ENCODE results near the gene PEG3. TPM values are rescaled to one million over a fixed set of nuclear protein-coding genes. Genes with fewer than 3 reads are reported as not detected.

Gene PEG3
- total and polyA plus RNA-seq, 7 experiments from 2014 or later = 0.15 TPM; not detected in 6

DNA sequence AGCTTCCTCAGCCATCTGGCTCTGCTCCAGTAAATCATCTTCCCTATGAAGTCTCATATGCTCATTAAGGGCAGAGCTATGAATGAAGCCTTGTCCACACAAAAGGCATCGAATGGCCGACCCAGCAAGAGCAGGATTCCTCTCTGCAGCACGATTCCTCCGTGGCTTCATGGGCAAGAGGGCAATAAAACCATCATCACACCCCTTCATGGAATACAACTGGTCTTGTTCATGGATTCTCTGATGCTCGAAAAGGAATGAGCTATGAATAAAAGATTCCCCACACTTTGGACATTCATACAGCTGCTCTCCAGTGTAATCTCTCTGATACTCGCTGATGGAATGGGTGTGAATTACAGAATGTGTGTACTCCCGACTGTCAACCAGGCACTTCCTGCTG, 25.9 kb downstream of the PEG3 start:
- no peak overlapping the region for H3K4me3 ChIP-seq (ENCODE audit: low read length)
- H3K4me3 Mint-ChIP-seq = no peak overlapping the region
- H3K27me3 Mint-ChIP-seq = no peaks in the 10 kb centered on the region
- no peak overlapping the region for H3K27ac ChIP-seq (ENCODE audit: low read depth, low read length)
- peaks cover 25 to 78% (median 54%) of the 10 kb centered on the region in 11 donors for H3K9me3 Mint-ChIP-seq
- H3K9me3 ChIP-seq (ENCODE audit: control insufficient read depth in 2 of 3, low read length in 3 of 3) = peaks cover 0 to 43% (median 0%) of the 10 kb centered on the region in 3 experiments
- no peak overlapping the region for H3K27ac Mint-ChIP-seq
- no peaks in the 10 kb centered on the region for H3K4me1 ChIP-seq (ENCODE audit: control insufficient read depth in 2 of 2, insufficient read depth in 2 of 2, low read length in 2 of 2)
- H3K36me3 Mint-ChIP-seq = peaks cover 0 to 24% (median 0%) of the 10 kb centered on the region in 5 donors
- no peak for ATAC-seq
- ChIA-PET POLR2A (no interaction called here), CTCF (no interaction called here)
- intact Hi-C loops (cut with micrococcal nuclease) = no loop called here
- no peaks in the 10 kb centered on the region for H3K36me3 ChIP-seq (ENCODE audit: control insufficient read depth in 2 of 3, insufficient read depth in 3 of 3, low read length in 3 of 3)
- no peaks in the 10 kb centered on the region for H3K27me3 ChIP-seq (ENCODE audit: control insufficient read depth in 2 of 2, insufficient read depth in 2 of 2, low read length in 2 of 2)
- no peak for DNase-seq
- H3K4me1 Mint-ChIP-seq = no peaks in the 10 kb centered on the region

DNA sequence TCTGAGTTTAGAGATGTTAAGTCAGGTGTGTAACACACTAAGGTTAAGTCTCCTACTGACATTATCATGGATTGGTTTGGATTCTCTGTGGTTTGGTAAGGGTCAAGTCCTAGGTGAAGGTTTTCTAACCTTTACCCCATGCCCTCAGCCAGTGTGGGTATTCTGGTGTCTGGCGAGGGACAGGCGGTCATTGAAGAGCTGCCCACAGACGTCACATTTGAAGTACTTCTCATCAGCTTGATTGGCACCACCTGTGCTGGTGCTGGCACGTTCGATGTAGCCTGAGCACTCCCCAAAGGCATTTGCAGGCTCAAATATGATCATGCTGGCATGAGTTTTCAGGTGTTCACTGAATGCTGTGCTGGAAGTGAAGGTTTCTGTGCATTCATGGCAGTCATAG, 27.0 kb downstream of the PEG3 start:
- Mint-ChIP-seq H3K27me3 (no peaks in the 10 kb centered on the region), H3K4me3 (no peak overlapping the region), H3K4me1 (no peaks in the 10 kb centered on the region), H3K27ac (no peak overlapping the region), H3K36me3 (peaks cover 0 to 24% (median 0%) of the 10 kb centered on the region in 5 donors), H3K9me3 (peaks cover 24 to 78% (median 53%) of the 10 kb centered on the region in 11 donors)
- no peak overlapping the region for H3K27ac ChIP-seq (ENCODE audit: low read depth, low read length)
- no peak for DNase-seq
- H3K4me1 ChIP-seq (ENCODE audit: control insufficient read depth in 2 of 2, insufficient read depth in 2 of 2, low read length in 2 of 2) = no peaks in the 10 kb centered on the region
- ATAC-seq = no peak
- intact Hi-C loops (cut with micrococcal nuclease) = no loop called here
- CTCF ChIA-PET = no interaction called here
- POLR2A ChIA-PET = no interaction called here
- H3K4me3 ChIP-seq (ENCODE audit: low read length) = no peak overlapping the region
- no peaks in the 10 kb centered on the region for H3K27me3 ChIP-seq (ENCODE audit: control insufficient read depth in 2 of 2, insufficient read depth in 2 of 2, low read length in 2 of 2)
- peaks cover 0 to 43% (median 0%) of the 10 kb centered on the region in 3 experiments for H3K9me3 ChIP-seq (ENCODE audit: control insufficient read depth in 2 of 3, low read length in 3 of 3)
- no peaks in the 10 kb centered on the region for H3K36me3 ChIP-seq (ENCODE audit: control insufficient read depth in 2 of 3, insufficient read depth in 3 of 3, low read length in 3 of 3)

DNA sequence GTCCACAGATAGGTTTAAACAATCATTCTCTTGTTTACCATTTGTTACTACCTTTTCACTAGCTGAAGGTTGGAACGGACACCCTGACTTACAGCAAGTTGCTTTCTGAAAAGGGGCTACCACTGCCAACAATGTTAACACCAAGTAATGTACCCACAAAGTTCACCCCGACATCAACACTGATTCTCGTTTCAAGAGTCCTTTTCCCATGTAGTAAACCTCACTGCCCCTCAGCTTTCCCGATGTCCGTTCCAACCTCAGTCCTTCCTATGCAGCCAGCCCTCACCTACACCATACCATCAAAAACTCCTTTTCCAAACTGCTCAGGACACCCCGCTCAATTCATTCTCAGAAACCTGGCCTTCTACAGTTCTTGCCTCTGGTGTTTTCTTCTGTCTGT, 29.0 kb downstream of the PEG3 start:
- Mint-ChIP-seq H3K4me3 (no peak overlapping the region), H3K36me3 (peaks cover 0 to 21% (median 0%) of the 10 kb centered on the region in 5 donors), H3K27me3 (no peaks in the 10 kb centered on the region), H3K9me3 (peaks cover 28 to 78% (median 44%) of the 10 kb centered on the region in 11 donors), H3K4me1 (no peaks in the 10 kb centered on the region), H3K27ac (no peak overlapping the region)
- CTCF ChIA-PET = no interaction called here
- H3K27me3 ChIP-seq (ENCODE audit: control insufficient read depth in 2 of 2, insufficient read depth in 2 of 2, low read length in 2 of 2) = no peaks in the 10 kb centered on the region
- intact Hi-C loops (cut with micrococcal nuclease) = no loop called here
- no peak for DNase-seq
- no peak overlapping the region for H3K4me3 ChIP-seq (ENCODE audit: low read length)
- no peak overlapping the region for H3K27ac ChIP-seq (ENCODE audit: low read depth, low read length)
- H3K9me3 ChIP-seq (ENCODE audit: control insufficient read depth in 2 of 3, low read length in 3 of 3) = peaks cover 0 to 33% (median 2%) of the 10 kb centered on the region in 3 experiments
- H3K36me3 ChIP-seq (ENCODE audit: control insufficient read depth in 2 of 3, insufficient read depth in 3 of 3, low read length in 3 of 3) = no peaks in the 10 kb centered on the region
- no peaks in the 10 kb centered on the region for H3K4me1 ChIP-seq (ENCODE audit: control insufficient read depth in 2 of 2, insufficient read depth in 2 of 2, low read length in 2 of 2)
- no peak for ATAC-seq
- POLR2A ChIA-PET = no interaction called here

DNA sequence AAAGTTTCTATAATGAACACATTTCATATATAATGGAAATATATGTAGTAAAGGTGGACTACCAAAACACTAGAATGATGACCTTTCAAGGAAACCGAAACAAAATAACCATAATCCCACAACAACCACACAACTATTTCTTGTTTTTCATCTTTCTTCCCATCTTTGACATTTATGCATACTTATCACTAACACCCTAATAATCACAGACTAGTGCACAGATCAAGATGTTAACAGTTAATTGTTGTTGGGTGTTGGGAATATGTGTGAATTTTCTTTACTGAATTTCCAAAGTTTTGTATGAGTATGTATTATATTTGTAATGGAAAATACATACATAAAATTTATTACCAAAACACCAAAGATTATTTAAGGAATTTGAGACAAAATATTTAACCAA, 30.3 kb downstream of the PEG3 start:
- no peak overlapping the region for H3K4me3 ChIP-seq (ENCODE audit: low read length)
- DNase-seq = no peak
- peaks cover 30 to 78% (median 42%) of the 10 kb centered on the region in 11 donors for H3K9me3 Mint-ChIP-seq
- no peak overlapping the region for H3K27ac Mint-ChIP-seq
- no peaks in the 10 kb centered on the region for H3K4me1 Mint-ChIP-seq
- H3K9me3 ChIP-seq (ENCODE audit: control insufficient read depth in 2 of 3, low read length in 3 of 3) = peaks cover 0 to 28% (median 6%) of the 10 kb centered on the region in 3 experiments
- no peak for ATAC-seq
- intact Hi-C loops (cut with micrococcal nuclease) = no loop called here
- H3K36me3 Mint-ChIP-seq = peaks cover 0 to 22% (median 0%) of the 10 kb centered on the region in 5 donors
- H3K36me3 ChIP-seq (ENCODE audit: control insufficient read depth in 2 of 3, insufficient read depth in 3 of 3, low read length in 3 of 3) = no peaks in the 10 kb centered on the region
- H3K27me3 Mint-ChIP-seq = no peaks in the 10 kb centered on the region
- ChIA-PET POLR2A (no interaction called here), CTCF (no interaction called here)
- H3K4me3 Mint-ChIP-seq = no peak overlapping the region
- no peak overlapping the region for H3K27ac ChIP-seq (ENCODE audit: low read depth, low read length)
- H3K27me3 ChIP-seq (ENCODE audit: control insufficient read depth in 2 of 2, insufficient read depth in 2 of 2, low read length in 2 of 2) = no peaks in the 10 kb centered on the region
- no peaks in the 10 kb centered on the region for H3K4me1 ChIP-seq (ENCODE audit: control insufficient read depth in 2 of 2, insufficient read depth in 2 of 2, low read length in 2 of 2)

DNA sequence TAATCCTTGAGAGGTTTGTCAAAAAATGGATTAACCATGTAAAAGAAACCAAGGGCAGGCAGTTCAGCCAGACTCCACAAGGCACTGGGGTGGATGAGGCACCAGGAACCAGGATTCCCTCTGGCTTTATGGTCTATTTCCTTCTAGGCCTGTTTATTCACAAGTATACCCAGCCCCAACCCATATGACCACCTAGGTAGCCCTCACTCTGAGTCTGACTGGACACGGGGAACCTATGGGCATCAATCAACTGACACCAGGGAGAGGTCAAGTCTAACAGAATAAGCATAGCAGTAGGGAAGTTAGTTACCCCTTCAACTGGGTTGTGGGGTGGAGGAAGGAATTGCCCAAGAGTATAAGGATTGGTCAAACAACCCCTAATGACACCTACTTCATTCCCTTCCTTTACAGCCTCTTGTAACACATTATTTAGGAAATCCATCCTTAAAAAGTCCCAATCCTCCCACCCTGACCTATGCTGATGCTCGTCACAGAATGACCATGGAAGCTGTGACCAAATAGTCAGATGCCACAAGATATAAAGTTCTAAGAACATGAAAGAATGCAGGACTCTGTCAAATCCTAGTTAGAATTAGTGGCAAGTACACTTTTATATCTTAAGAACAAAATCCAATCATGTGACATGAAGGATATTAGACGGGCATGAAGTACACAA, 31.7 kb downstream of the PEG3 start:
- Histone ChIP-seq H3K27ac (ENCODE audit: low read depth, low read length) (no peak overlapping the region), H3K27me3 (ENCODE audit: control insufficient read depth in 2 of 2, insufficient read depth in 2 of 2, low read length in 2 of 2) (no peaks in the 10 kb centered on the region), H3K4me1 (ENCODE audit: control insufficient read depth in 2 of 2, insufficient read depth in 2 of 2, low read length in 2 of 2) (no peaks in the 10 kb centered on the region), H3K36me3 (ENCODE audit: control insufficient read depth in 2 of 3, insufficient read depth in 3 of 3, low read length in 3 of 3) (no peaks in the 10 kb centered on the region), H3K9me3 (ENCODE audit: control insufficient read depth in 2 of 3, low read length in 3 of 3) (peaks cover 0 to 31% (median 6%) of the 10 kb centered on the region in 3 experiments), H3K4me3 (ENCODE audit: low read length) (no peak overlapping the region)
- intact Hi-C loops (cut with micrococcal nuclease) = no loop called here
- CTCF ChIA-PET = no interaction called here
- no peaks in the 10 kb centered on the region for H3K27me3 Mint-ChIP-seq
- H3K4me3 Mint-ChIP-seq = no peak overlapping the region
- no peak overlapping the region for H3K27ac Mint-ChIP-seq
- peaks cover 0 to 24% (median 0%) of the 10 kb centered on the region in 5 donors for H3K36me3 Mint-ChIP-seq
- no peak for ATAC-seq
- H3K9me3 Mint-ChIP-seq = peaks cover 27 to 83% (median 41%) of the 10 kb centered on the region in 11 donors
- POLR2A ChIA-PET = no interaction called here
- no peaks in the 10 kb centered on the region for H3K4me1 Mint-ChIP-seq
- no peak for DNase-seq

DNA sequence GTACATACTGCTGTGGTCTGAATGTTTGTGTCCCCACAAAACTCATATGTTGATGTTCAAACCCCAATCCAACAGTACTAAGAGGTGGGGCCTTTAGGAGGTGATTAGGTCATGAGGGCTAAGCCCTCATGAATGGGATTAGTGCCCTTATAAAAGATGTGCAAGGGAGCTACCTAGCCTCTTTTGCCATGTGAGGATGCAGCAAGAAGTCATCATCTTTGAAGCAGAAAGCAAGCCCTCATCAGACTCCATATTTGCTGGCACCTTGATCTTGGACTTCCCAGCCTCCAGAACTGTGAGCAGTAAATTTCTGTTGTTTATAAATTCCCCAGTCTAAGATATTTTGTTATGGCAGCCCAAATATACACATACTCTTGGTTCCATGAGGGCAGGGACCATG, 33.9 kb downstream of the PEG3 start:
- ChIA-PET CTCF (interaction anchor here (0.7 kb wide), 1 partner anchor 16 kb away, joined by 4 read pairs; no protein-coding TSS in a partner anchor), POLR2A (no interaction called here)
- Mint-ChIP-seq H3K4me1 (no peaks in the 10 kb centered on the region), H3K36me3 (peaks cover 0 to 26% (median 3%) of the 10 kb centered on the region in 5 donors), H3K27ac (no peak overlapping the region), H3K4me3 (no peak overlapping the region), H3K9me3 (peaks cover 19 to 88% (median 41%) of the 10 kb centered on the region in 11 donors), H3K27me3 (no peaks in the 10 kb centered on the region)
- Histone ChIP-seq H3K36me3 (ENCODE audit: control insufficient read depth in 2 of 3, insufficient read depth in 3 of 3, low read length in 3 of 3) (no peaks in the 10 kb centered on the region), H3K4me3 (ENCODE audit: low read length) (no peak overlapping the region), H3K9me3 (ENCODE audit: control insufficient read depth in 2 of 3, low read length in 3 of 3) (peaks cover 0 to 41% (median 6%) of the 10 kb centered on the region in 3 experiments), H3K27me3 (ENCODE audit: control insufficient read depth in 2 of 2, insufficient read depth in 2 of 2, low read length in 2 of 2) (no peaks in the 10 kb centered on the region), H3K4me1 (ENCODE audit: control insufficient read depth in 2 of 2, insufficient read depth in 2 of 2, low read length in 2 of 2) (no peaks in the 10 kb centered on the region), H3K27ac (ENCODE audit: low read depth, low read length) (no peak overlapping the region)
- intact Hi-C loops (cut with micrococcal nuclease) = no loop called here
- ATAC-seq (no peak), DNase-seq (no peak)

All from naive thymus-derived CD4-positive, alpha-beta T cell (primary cell).